Embryonic facial prominence (tissue), 1 donor: ENCODE data around the gene LIPI.
"Not testable (repeated sequence)": the region's sequence is repeated elsewhere in the genome, so short reads cannot be mapped to it uniquely, and the experiment has no call there.

Experiments used
- DNase-seq: peaks from one replicate; pipeline ENCODE4 v3.0.0-alpha.2; 2016; ENCODE audit errors: extremely low spot score

The LIPI gene

GRCh38 chr21:14073615-14074014 lies 137.1 kb downstream of the LIPI start:
- no peak for DNase-seq

GRCh38 chr21:14072761-14073535 lies 137.8 kb downstream of the LIPI start:
- DNase-seq, result no peak

GRCh38 chr21:14071902-14072734 lies 138.6 kb downstream of the LIPI start:
- no peak for DNase-seq

- DNase-seq, result no peak
Measured at GRCh38 chr21:14070968-14071367, 139.8 kb downstream of the LIPI start.

- no peak for DNase-seq
Measured at GRCh38 chr21:14070049-14070893, 140.5 kb downstream of the LIPI start.

GRCh38 chr21:14064296-14064645 lies 146.5 kb downstream of the LIPI start:
- DNase-seq, result no peak

GRCh38 chr21:14063620-14064295 lies 147.0 kb downstream of the LIPI start:
- not testable (repeated sequence) for DNase-seq

GRCh38 chr21:14062684-14063083 lies 148.1 kb downstream of the LIPI start:
- DNase-seq, result not testable (repeated sequence)

GRCh38 chr21:14061820-14062219 lies 148.9 kb downstream of the LIPI start:
- not testable (repeated sequence) for DNase-seq

- not testable (repeated sequence) for DNase-seq
Measured at GRCh38 chr21:14058995-14059627, 151.6 kb downstream of the LIPI start.
